Stimulated activated CD8-positive, alpha-beta memory T cell treated with anti-CD3 and anti-CD28 coated beads, Interleukin-2, amount 100 ng/mL, for 48 hours (primary cell): ENCODE measurements around the gene OR4K5.
"Not testable (repeated sequence)": the region's sequence is repeated elsewhere in the genome, so short reads cannot be mapped to it uniquely, and the experiment has no call there.

Experiments
- DNase-seq, 2 donors: peaks; one replicate each; pipeline ENCODE4 v3.0.0-alpha.2; 2020; ENCODE audit warnings: low read depth in 2 of 2

Gene OR4K5

GRCh38 chr14:19920021-19920657 is at the start of gene OR4K5:
OR4K5 (plus strand) TSS chr14:19920607; CDS start chr14:19920607, 0 bp downstream.
- no peak for DNase-seq

GRCh38 chr14:19873178-19873577 is 47.2 kb upstream of the OR4K5 start:
- no peak for DNase-seq

GRCh38 chr14:19874842-19875241 is 45.6 kb upstream of the OR4K5 start, which contains the start of gene OR4K2:
OR4K2 (plus strand) TSS chr14:19875142; CDS start chr14:19876268, 1,126 bp downstream.
- no peak for DNase-seq

- DNase-seq, result no peak
These were observed 42.3 kb upstream of the OR4K5 start for GRCh38 chr14:19878029-19878642.

GRCh38 chr14:19895282-19895681 is 25.1 kb upstream of the OR4K5 start:
- no peak for DNase-seq

- no peak for DNase-seq
These were observed 19.4 kb upstream of the OR4K5 start for GRCh38 chr14:19900999-19901398.

- no peak for DNase-seq
These were observed 18.0 kb upstream of the OR4K5 start for GRCh38 chr14:19902409-19902808.

- DNase-seq, result no peak
These were observed 13.7 kb upstream of the OR4K5 start for GRCh38 chr14:19906665-19907064.

GRCh38 chr14:19911114-19911513 is 9.3 kb upstream of the OR4K5 start:
- no peak for DNase-seq

GRCh38 chr14:19917243-19917642 is 3.2 kb upstream of the OR4K5 start:
- DNase-seq, result no peak

GRCh38 chr14:19917955-19918518 is 2.4 kb upstream of the OR4K5 start:
- DNase-seq, result no peak

GRCh38 chr14:19918553-19919264 is 1.7 kb upstream of the OR4K5 start:
- no peak for DNase-seq

- no peak for DNase-seq
These were observed 10.2 kb downstream of the OR4K5 start, which contains the start of gene OR4K1 for GRCh38 chr14:19930617-19931016. OR4K1 (plus strand) TSS chr14:19930917; CDS start chr14:19935667, 4,750 bp downstream.

- no peak for DNase-seq
These were observed 21.3 kb downstream of the OR4K5 start for GRCh38 chr14:19941668-19942067.

- no peak for DNase-seq
These were observed 27.1 kb downstream of the OR4K5 start for GRCh38 chr14:19947413-19948090.

GRCh38 chr14:19949218-19949617 is 28.8 kb downstream of the OR4K5 start:
- no peak for DNase-seq

GRCh38 chr14:19969735-19970134 is 49.3 kb downstream of the OR4K5 start:
- not testable (repeated sequence) for DNase-seq
